Activated CD4-positive, alpha-beta T cell treated with anti-CD3 and anti-CD28 coated beads, Interleukin-2, Interleukin-4, amounts not matched to agents 100 ng/mL and 50 ng/mL, durations not matched to agents 16 hours and 8 hours (primary cell): Measurements from ENCODE around the gene OTP.
A peak's percentile ranks its signal among the peaks of the same experiment; 100 is the strongest.

Experiments
- DNase-seq: peaks from one replicate; pipeline ENCODE4 v3.0.0-alpha.2; 2020; ENCODE audit warnings: low spot score

Gene OTP

GRCh38 chr5:77637998-77638762, at the start of gene OTP:
Gene OTP (minus strand): TSS chr5:77638713. CDS start chr5:77638549, 164 bp downstream.
- DNase-seq = no peak

GRCh38 chr5:77683171-77683732, 44.7 kb upstream of the OTP start:
- no peak for DNase-seq

- no peak for DNase-seq
These were observed 32.0 kb upstream of the OTP start for GRCh38 chr5:77670526-77670925.

- DNase-seq = no peak
These were observed 31.2 kb upstream of the OTP start for GRCh38 chr5:77669677-77670076.

GRCh38 chr5:77663090-77663863, 24.8 kb upstream of the OTP start:
- no peak for DNase-seq

- peak; percentile 63 for DNase-seq
These were observed 24.1 kb upstream of the OTP start for GRCh38 chr5:77662635-77663034.

GRCh38 chr5:77658662-77659061, 20.1 kb upstream of the OTP start:
- no peak for DNase-seq

GRCh38 chr5:77651343-77651742, 12.8 kb upstream of the OTP start:
- no peak for DNase-seq

- DNase-seq = no peak
These were observed 12.2 kb upstream of the OTP start for GRCh38 chr5:77650686-77651085.

- DNase-seq = no peak
These were observed 11.3 kb upstream of the OTP start for GRCh38 chr5:77649776-77650175.

GRCh38 chr5:77645995-77646639, 7.6 kb upstream of the OTP start:
- no peak for DNase-seq

- DNase-seq = no peak
These were observed 6.9 kb upstream of the OTP start for GRCh38 chr5:77645158-77645994.

GRCh38 chr5:77644371-77645157, 6.1 kb upstream of the OTP start:
- DNase-seq = no peak

GRCh38 chr5:77643654-77644370, 5.3 kb upstream of the OTP start:
- DNase-seq = no peak

- DNase-seq = no peak
These were observed 4.5 kb upstream of the OTP start for GRCh38 chr5:77642738-77643653.

GRCh38 chr5:77641963-77642737, 3.6 kb upstream of the OTP start:
- no peak for DNase-seq

- no peak for DNase-seq
These were observed 3.0 kb upstream of the OTP start for GRCh38 chr5:77641397-77641943.
